GM12873 (cell line): Measurements from ENCODE around the gene RABAC1.

Experiments used
- CTCF ChIP-seq: IDR thresholded peaks from 2 replicates; pipeline ENCODE4 v1.5.1; 2012; ENCODE audit warnings: low read depth, mild to moderate bottlenecking, moderate library complexity, low read length, control low read depth; ENCODE audit not compliant: insufficient read depth; ENCODE audit errors: missing control alignments

Gene RABAC1

GRCh38 chr19:41959056-41960053 is at the start of gene RABAC1:
TSS of gene RABAC1 (minus strand) at chr19:41959321. CDS start at chr19:41959292, 29 bp downstream.
- peak; percentile 55 for TF ChIP-seq CTCF

GRCh38 chr19:42006569-42006968 is 47.4 kb upstream of the RABAC1 start:
- no peak for TF ChIP-seq CTCF

- no peak for TF ChIP-seq CTCF
Observed at GRCh38 chr19:42005504-42005903, 46.4 kb upstream of the RABAC1 start.

GRCh38 chr19:42003506-42004294 is 44.6 kb upstream of the RABAC1 start:
- no peak for TF ChIP-seq CTCF

- no peak for TF ChIP-seq CTCF
Observed at GRCh38 chr19:41999878-42000208, 40.7 kb upstream of the RABAC1 start.

- peak; percentile 11 for TF ChIP-seq CTCF
Observed at GRCh38 chr19:41999071-41999877, 40.2 kb upstream of the RABAC1 start.
